SK-N-SH treated with all-trans-retinoic acid at 6 μM for 48 hours (cell line): Measurements from ENCODE around the gene CHPF2.

Experiments used
- ATAC-seq: fragments of 200-7000 bp; cut with Tn5 transposase; 3 replicates; pipeline ENCODE4 v1.9.1; 2020; ENCODE audit warnings: mild to moderate bottlenecking, moderate library complexity
- ARNTL ChIP-seq: fragments of 450-650 bp; formaldehyde crosslinking; IDR thresholded peaks from 2 replicates; pipeline ENCODE4 v1.5.0; 2020; ENCODE audit warnings: low read depth, mild to moderate bottlenecking, moderate library complexity, borderline replicate concordance
- BACH2 ChIP-seq: fragments of 250-450 bp; sonication (Bioruptor Pico); IDR thresholded peaks from 2 replicates; pipeline ENCODE4 v1.9.0; 2021; ENCODE audit warnings: mild to moderate bottlenecking, borderline replicate concordance
- CREB5 ChIP-seq: fragments of 250-450 bp; sonication (Bioruptor Pico); IDR thresholded peaks from 2 replicates; pipeline ENCODE4 v1.5.1; 2020; ENCODE audit warnings: low read depth, mild to moderate bottlenecking, moderate library complexity
- CSDC2 ChIP-seq: fragments of 250-450 bp; sonication (Bioruptor Pico); IDR thresholded peaks from 2 replicates; pipeline ENCODE4 v1.5.0; 2020; ENCODE audit warnings: mild to moderate bottlenecking, moderate library complexity
- CSRNP3 ChIP-seq: fragments of 250-450 bp; sonication (Bioruptor Pico); IDR thresholded peaks from 2 replicates; pipeline ENCODE4 v1.5.1; 2021; ENCODE audit warnings: mild to moderate bottlenecking, moderate library complexity
- GLIS3 ChIP-seq: fragments of 250-450 bp; sonication (Bioruptor Pico); IDR thresholded peaks from 2 replicates; pipeline ENCODE4 v1.5.0; 2020; ENCODE audit warnings: mild to moderate bottlenecking, moderate library complexity
- ISL1 ChIP-seq: fragments of 250-450 bp; sonication (Bioruptor Pico); IDR thresholded peaks from 2 replicates; pipeline ENCODE4 v2.1.2; 2022; ENCODE audit warnings: mild to moderate bottlenecking, moderate library complexity
- PATZ1 ChIP-seq: fragments of 250-450 bp; sonication (Bioruptor Pico); IDR thresholded peaks from 2 replicates; pipeline ENCODE4 v1.8.0; 2020; ENCODE audit warnings: mild to moderate bottlenecking, moderate library complexity, borderline replicate concordance
- POU6F1 ChIP-seq: fragments of 250-450 bp; sonication (Bioruptor Pico); IDR thresholded peaks from 2 replicates; pipeline ENCODE4 v1.8.0; 2021; ENCODE audit warnings: low read depth, mild to moderate bottlenecking, moderate library complexity, borderline replicate concordance
- PPARA ChIP-seq: fragments of 250-450 bp; sonication (Bioruptor Pico); IDR thresholded peaks from 2 replicates; pipeline ENCODE4 v1.5.0; 2020; ENCODE audit warnings: mild to moderate bottlenecking, borderline replicate concordance
- RARB ChIP-seq: fragments of 250-450 bp; sonication (Bioruptor Pico); IDR thresholded peaks from 2 replicates; pipeline ENCODE4 v1.8.0; 2021; ENCODE audit warnings: mild to moderate bottlenecking, moderate library complexity
- SNAI2 ChIP-seq: fragments of 250-450 bp; sonication (Bioruptor Pico); IDR thresholded peaks from 2 replicates; pipeline ENCODE4 v1.5.0; 2020; ENCODE audit warnings: mild to moderate bottlenecking, moderate library complexity
- TCF4 ChIP-seq: fragments of 250-450 bp; sonication (Bioruptor Pico); IDR thresholded peaks from 2 replicates; pipeline ENCODE4 v1.8.0; 2021; ENCODE audit warnings: mild to moderate bottlenecking, moderate library complexity, borderline replicate concordance
- TOX ChIP-seq: fragments of 250-450 bp; sonication (Bioruptor Pico); IDR thresholded peaks from 2 replicates; pipeline ENCODE4 v1.8.0; 2021; ENCODE audit warnings: mild to moderate bottlenecking, moderate library complexity, borderline replicate concordance
- ZFP3 ChIP-seq: fragments of 250-450 bp; sonication (Bioruptor Pico); IDR thresholded peaks from 2 replicates; pipeline ENCODE4 v1.5.0; 2020; ENCODE audit warnings: mild to moderate bottlenecking, moderate library complexity
- ZFP30 ChIP-seq: fragments of 450-650 bp; formaldehyde crosslinking; IDR thresholded peaks from 2 replicates; pipeline ENCODE4 v1.5.0; 2022; ENCODE audit warnings: mild to moderate bottlenecking, moderate library complexity
- ZNF565 ChIP-seq: fragments of 450-650 bp; formaldehyde crosslinking; conservative IDR thresholded peaks from 2 replicates; pipeline ENCODE4 v1.5.0; 2020; ENCODE audit warnings: low read depth, mild to moderate bottlenecking, moderate library complexity
- ZNF70 ChIP-seq: fragments of 450-650 bp; formaldehyde crosslinking; IDR thresholded peaks from 2 replicates; pipeline ENCODE4 v1.5.0; 2020; ENCODE audit warnings: mild to moderate bottlenecking, moderate library complexity
- ZNF8 ChIP-seq: fragments of 450-650 bp; formaldehyde crosslinking; IDR thresholded peaks from 2 replicates; pipeline ENCODE4 v1.5.0; 2020; ENCODE audit warnings: mild to moderate bottlenecking, moderate library complexity

The CHPF2 gene

GRCh38 chr7:151232091-151232916 lies at the start of gene CHPF2:
Gene CHPF2, plus strand, starts transcription at chr7:151232483. Its CDS starts 1,529 bp downstream, at chr7:151234012.
- no peak for TF ChIP-seq SNAI2 (CRISPR knock-in tag)
- 0 out of 2 replicates have a peak, but pooled peaks have one; percentile 36 for TF ChIP-seq PATZ1 (CRISPR knock-in tag)
- TF ChIP-seq GLIS3 (CRISPR knock-in tag) = no peak
- no peak for TF ChIP-seq PPARA (CRISPR knock-in tag)
- TF ChIP-seq, all 23 proteins: peak for 1
- ATAC-seq = peak; percentile 93

GRCh38 chr7:151185762-151186639 lies 46.3 kb upstream of the CHPF2 start:
- ATAC-seq = no peak
- no peak for TF ChIP-seq ZNF8 (CRISPR knock-in tag)
- TF ChIP-seq TOX = no peak
- no peak for TF ChIP-seq ARNTL
- no peak for TF ChIP-seq BACH2 (CRISPR knock-in tag)
- no peak for TF ChIP-seq SNAI2 (CRISPR knock-in tag)
- no peak for TF ChIP-seq CSDC2
- no peak for TF ChIP-seq RARB
- no peak for TF ChIP-seq ZFP3 (CRISPR knock-in tag)
- TF ChIP-seq POU6F1 (CRISPR knock-in tag) = no peak
- no peak for TF ChIP-seq ISL1
- no peak for TF ChIP-seq ZFP30 (CRISPR knock-in tag)
- TF ChIP-seq CSRNP3 (CRISPR knock-in tag) = no peak
- TF ChIP-seq TCF4 (CRISPR knock-in tag) = no peak
- TF ChIP-seq PATZ1 (CRISPR knock-in tag) = no peak
- TF ChIP-seq GLIS3 (CRISPR knock-in tag) = no peak
- no peak for TF ChIP-seq CREB5 (CRISPR knock-in tag)
- TF ChIP-seq ZNF565 (CRISPR knock-in tag) = no peak

GRCh38 chr7:151186640-151187408 lies 45.5 kb upstream of the CHPF2 start, which contains the start of gene ASB10:
Gene ASB10, minus strand, starts transcription at chr7:151187250. Its CDS starts 120 bp downstream, at chr7:151187130.
- ATAC-seq = no peak
- TF ChIP-seq PPARA (CRISPR knock-in tag) (no peak), ZNF8 (CRISPR knock-in tag) (no peak), ZNF565 (CRISPR knock-in tag) (no peak), POU6F1 (CRISPR knock-in tag) (no peak), CSRNP3 (CRISPR knock-in tag) (no peak), BACH2 (CRISPR knock-in tag) (no peak), CSDC2 (no peak), ZNF70 (no peak), ISL1 (no peak), ARNTL (no peak), CREB5 (CRISPR knock-in tag) (no peak), ZFP3 (CRISPR knock-in tag) (no peak), ZFP30 (CRISPR knock-in tag) (no peak), TCF4 (CRISPR knock-in tag) (no peak)
